Measurements from ENCODE around the gene FN3K. TPM values are rescaled to one million over a fixed set of nuclear protein-coding genes. Genes with fewer than 3 reads are reported as not detected.

Gene FN3K
- total and polyA plus RNA-seq, 2 of the 13 experiments (the other 11 are each of a cell fraction or from before 2014, with no cell fraction given): 3.5 to 12.2 TPM

DNA sequence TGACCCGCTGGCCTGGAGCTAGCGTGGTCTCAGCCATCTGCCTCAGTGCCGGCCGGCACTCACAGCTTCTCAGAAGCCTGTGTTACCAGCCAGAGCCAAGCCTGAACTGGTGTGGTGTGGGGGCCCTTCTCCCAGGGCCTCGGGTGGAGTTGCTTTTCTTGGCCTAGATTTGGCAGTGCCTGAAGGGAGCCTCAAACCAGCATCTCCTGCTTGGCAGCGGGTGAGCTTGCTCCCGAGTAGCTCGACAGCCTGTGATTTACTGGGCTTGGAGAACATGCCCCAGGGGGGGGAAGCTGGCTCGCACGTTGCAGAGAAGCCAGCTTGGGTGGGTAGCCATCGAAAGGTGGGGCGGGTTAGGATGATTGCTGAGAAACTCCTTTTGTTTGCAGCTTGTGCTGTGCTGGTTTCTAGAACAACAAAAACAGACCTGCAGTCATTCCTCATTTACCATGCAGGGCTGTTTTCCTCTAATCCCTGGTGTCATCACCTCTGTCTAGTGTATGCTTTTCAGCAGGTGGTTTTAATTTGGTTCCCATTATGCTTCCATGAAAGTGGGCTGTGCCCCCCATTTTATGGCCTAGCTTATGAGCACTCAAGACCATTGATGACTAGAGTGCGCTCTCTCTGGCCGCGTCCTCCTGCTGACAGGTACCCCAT, 58.7 kb downstream of the FN3K start:
- DNase-seq (ENCODE audit: low spot score): no peak
- Histone ChIP-seq H3K79me2 (ENCODE audit: insufficient read depth, low read length) (peaks cover 2% of the 10 kb centered on the region), H3K4me3 (replicated peaks in 1 of 3; ENCODE audit: insufficient read depth in 1 of 3, low read depth in 2 of 3, low read length in 3 of 3) (no peak overlapping the region), H3K9ac (ENCODE audit: insufficient read depth, low read depth, low read length) (no peak overlapping the region), H3K27ac (ENCODE audit: extremely low read length, insufficient read depth, low read length) (no peak overlapping the region), H4K20me1 (ENCODE audit: insufficient read depth, low read length) (no peaks in the 10 kb centered on the region), H3K4me2 (ENCODE audit: low read depth, low read length) (no peak overlapping the region), H3K36me3 (replicated peaks in 1 of 2; ENCODE audit: control insufficient read depth in 1 of 2, insufficient read depth in 2 of 2, low read length in 2 of 2) (peaks cover 7 to 25% of the 10 kb centered on the region in 2 experiments; a peak in 4 of 5 replicates), H3K4me1 (ENCODE audit: insufficient read depth, low read length) (no peaks in the 10 kb centered on the region), H3K9me3 (ENCODE audit: low read length) (no peaks in the 10 kb centered on the region), H3K27me3 (ENCODE audit: control insufficient read depth in 1 of 2, insufficient read depth in 2 of 2, low read length in 2 of 2) (no peaks in the 10 kb centered on the region), H2AFZ (ENCODE audit: low read length) (no peak overlapping the region)
- TF ChIP-seq ZNF616 (CRISPR knock-in tag; IDR thresholded peaks at IDR 0.05; ENCODE audit: low read depth) (no peak), HNRNPLL (IDR thresholded peaks at IDR 0.05; ENCODE audit: low read depth, low read length, poor library complexity, severe bottlenecking) (peak; percentile 7)
- intact Hi-C loops (cut with micrococcal nuclease; ENCODE audit: unreplicated experiment): no loop called here
- WGBS (ENCODE audit: low lambda C conversion rate): 96% methylated on average over 15 of the region's 15 CpGs
- no peak for ATAC-seq
- CTCF ChIA-PET (ENCODE audit: low intra/inter-chr PET ratio, low total read pairs): no interaction called here
- in situ Hi-C loops (cut with HindIII; ENCODE audit: extremely low pct_ligation_motif_present, low pct_unique_long_range_greater_than_20kb): no loop called here
- FAIRE-seq: no peak
- BruUV-seq (replicated peaks): no TSS peak
- POLR2A ChIA-PET: no interaction called here

DNA sequence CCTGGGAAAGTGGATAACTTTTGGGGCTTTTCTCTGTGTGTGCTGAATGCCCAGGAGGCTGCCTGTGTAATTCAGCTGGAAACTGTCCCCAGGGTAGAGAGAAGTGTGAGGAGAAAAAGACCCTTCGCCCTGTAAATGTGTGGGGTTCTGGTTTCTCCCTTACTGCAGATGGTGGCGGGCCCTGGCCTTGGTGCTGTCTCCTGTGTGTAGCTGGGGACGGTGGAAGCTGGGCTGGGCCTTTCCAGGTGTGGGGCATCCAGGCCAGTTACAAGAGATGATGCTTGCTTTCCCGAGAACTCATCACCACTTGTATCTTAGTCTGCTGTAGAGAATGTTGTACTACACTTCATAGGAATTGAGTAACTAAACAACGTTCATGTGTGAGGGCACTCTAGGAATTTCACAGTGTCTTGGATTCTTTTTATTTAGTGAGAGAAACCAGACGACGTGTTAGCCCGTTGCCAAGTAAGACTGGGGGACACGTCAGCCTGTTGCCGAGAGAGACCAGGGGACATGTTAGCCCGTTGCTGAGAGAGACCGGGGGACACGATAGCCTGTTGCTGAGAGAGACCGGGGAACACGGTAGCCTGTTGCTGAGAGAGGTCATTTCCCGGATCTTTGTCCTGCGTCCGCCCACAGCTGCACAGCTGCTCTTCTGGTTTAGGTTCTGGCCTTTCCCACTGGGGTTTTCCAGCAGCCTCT, 59.5 kb downstream of the FN3K start:
- Histone ChIP-seq H2AFZ (ENCODE audit: low read length) (no peak overlapping the region), H3K9me3 (ENCODE audit: low read length) (no peaks in the 10 kb centered on the region), H3K4me2 (ENCODE audit: low read depth, low read length) (no peak overlapping the region), H3K4me1 (ENCODE audit: insufficient read depth, low read length) (no peaks in the 10 kb centered on the region), H4K20me1 (ENCODE audit: insufficient read depth, low read length) (no peaks in the 10 kb centered on the region), H3K4me3 (replicated peaks in 1 of 3; ENCODE audit: insufficient read depth in 1 of 3, low read depth in 2 of 3, low read length in 3 of 3) (no peak overlapping the region), H3K27me3 (ENCODE audit: control insufficient read depth in 1 of 2, insufficient read depth in 2 of 2, low read length in 2 of 2) (no peaks in the 10 kb centered on the region), H3K9ac (ENCODE audit: insufficient read depth, low read depth, low read length) (no peak overlapping the region), H3K79me2 (ENCODE audit: insufficient read depth, low read length) (peaks cover 2% of the 10 kb centered on the region), H3K27ac (ENCODE audit: extremely low read length, insufficient read depth, low read length) (no peak overlapping the region), H3K36me3 (replicated peaks in 1 of 2; ENCODE audit: control insufficient read depth in 1 of 2, insufficient read depth in 2 of 2, low read length in 2 of 2) (peaks cover 10 to 30% of the 10 kb centered on the region in 2 experiments)
- ChIA-PET CTCF (ENCODE audit: low intra/inter-chr PET ratio, low total read pairs) (no interaction called here), POLR2A (no interaction called here)
- in situ Hi-C loops (cut with HindIII; ENCODE audit: extremely low pct_ligation_motif_present, low pct_unique_long_range_greater_than_20kb): no loop called here
- no peak for FAIRE-seq
- no peak for DNase-seq (ENCODE audit: low spot score)
- TF ChIP-seq FOXK2 (IDR thresholded peaks at IDR 0.05) (no peak), ZMYM2 (CRISPR knock-in tag; IDR thresholded peaks at IDR 0.05) (no peak), RCOR2 (CRISPR knock-in tag; IDR thresholded peaks at IDR 0.05) (no peak), YEATS2 (CRISPR knock-in tag; IDR thresholded peaks at IDR 0.05; ENCODE audit: borderline replicate concordance) (no peak), SP5 (CRISPR knock-in tag; IDR thresholded peaks at IDR 0.05; ENCODE audit: borderline replicate concordance, low read depth) (no peak)
- TF ChIP-seq, protein P1, sequence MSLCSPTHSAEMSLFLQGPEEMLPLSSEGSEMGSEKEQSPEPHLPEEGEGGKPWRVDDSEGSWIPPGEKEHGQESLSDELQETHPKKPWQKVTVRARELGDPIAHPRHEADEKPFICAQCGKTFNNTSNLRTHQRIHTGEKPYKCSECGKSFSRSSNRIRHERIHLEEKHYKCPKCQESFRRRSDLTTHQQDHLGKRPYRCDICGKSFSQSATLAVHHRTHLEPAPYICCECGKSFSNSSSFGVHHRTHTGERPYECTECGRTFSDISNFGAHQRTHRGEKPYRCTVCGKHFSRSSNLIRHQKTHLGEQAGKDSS (CRISPR knock-in tag; IDR thresholded peaks at IDR 0.05; ENCODE audit: borderline replicate concordance, low read depth): no peak
- TF ChIP-seq, protein P2, sequence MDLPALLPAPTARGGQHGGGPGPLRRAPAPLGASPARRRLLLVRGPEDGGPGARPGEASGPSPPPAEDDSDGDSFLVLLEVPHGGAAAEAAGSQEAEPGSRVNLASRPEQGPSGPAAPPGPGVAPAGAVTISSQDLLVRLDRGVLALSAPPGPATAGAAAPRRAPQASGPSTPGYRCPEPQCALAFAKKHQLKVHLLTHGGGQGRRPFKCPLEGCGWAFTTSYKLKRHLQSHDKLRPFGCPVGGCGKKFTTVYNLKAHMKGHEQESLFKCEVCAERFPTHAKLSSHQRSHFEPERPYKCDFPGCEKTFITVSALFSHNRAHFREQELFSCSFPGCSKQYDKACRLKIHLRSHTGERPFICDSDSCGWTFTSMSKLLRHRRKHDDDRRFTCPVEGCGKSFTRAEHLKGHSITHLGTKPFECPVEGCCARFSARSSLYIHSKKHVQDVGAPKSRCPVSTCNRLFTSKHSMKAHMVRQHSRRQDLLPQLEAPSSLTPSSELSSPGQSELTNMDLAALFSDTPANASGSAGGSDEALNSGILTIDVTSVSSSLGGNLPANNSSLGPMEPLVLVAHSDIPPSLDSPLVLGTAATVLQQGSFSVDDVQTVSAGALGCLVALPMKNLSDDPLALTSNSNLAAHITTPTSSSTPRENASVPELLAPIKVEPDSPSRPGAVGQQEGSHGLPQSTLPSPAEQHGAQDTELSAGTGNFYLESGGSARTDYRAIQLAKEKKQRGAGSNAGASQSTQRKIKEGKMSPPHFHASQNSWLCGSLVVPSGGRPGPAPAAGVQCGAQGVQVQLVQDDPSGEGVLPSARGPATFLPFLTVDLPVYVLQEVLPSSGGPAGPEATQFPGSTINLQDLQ (CRISPR knock-in tag; IDR thresholded peaks at IDR 0.05): no peak
- BruUV-seq (replicated peaks): no TSS peak
- WGBS (ENCODE audit: low lambda C conversion rate): 96% methylated on average over 18 of the region's 18 CpGs
- intact Hi-C loops (cut with micrococcal nuclease; ENCODE audit: unreplicated experiment): no loop called here
- ATAC-seq: no peak
